Peyer's patch (tissue), 4 donors: ENCODE results near the gene SSX2IP.

Source experiments
- CTCF ChIP-seq, 6 experiments: fragments of 450-650 bp in 4 of 6; fragments of 200-600 bp in 2 of 6; sonication (generic) in 1 of 6; IDR thresholded peaks; one replicate each; pipeline ENCODE4 v1.5.1; 2017 to 2019; ENCODE audit warnings: antibody characterized with exemption in 6 of 6, mild to moderate bottlenecking in 3 of 6, moderate library complexity in 1 of 6
- POLR2A ChIP-seq, 2 donors: fragments of 450-650 bp; IDR thresholded peaks; one replicate each; pipeline ENCODE4 v1.5.1; 2017; ENCODE audit warnings: antibody characterized with exemption in 2 of 2, mild to moderate bottlenecking in 2 of 2, moderate library complexity in 2 of 2

- TF ChIP-seq CTCF (IDR thresholded peaks at IDR 0.05) (no peak), POLR2A (IDR thresholded peaks at IDR 0.05) (no peak)
Measured at GRCh38 chr1:84600796-84601195, 89.5 kb downstream of the SSX2IP start.
